NT2/D1 (cell line): ENCODE data around the gene GTF2A1L.

Experiments used
- DNase-seq: peaks from one replicate; pipeline ENCODE4 v3.0.0-alpha.2; 2011; ENCODE audit warnings: low read depth, low spot score
- H3K27me3 ChIP-seq: 2 replicates; pipeline ENCODE4 v1.6.0; 2011; ENCODE audit warnings: mild to moderate bottlenecking; ENCODE audit not compliant: insufficient read length, insufficient read depth
- H3K36me3 ChIP-seq: 2 replicates; pipeline ENCODE4 v1.6.1; 2011; ENCODE audit warnings: mild to moderate bottlenecking, low read length, mixed read lengths; ENCODE audit not compliant: insufficient read depth, insufficient read length
- H3K4me1 ChIP-seq: 2 replicates; pipeline ENCODE4 v1.5.1; 2011; ENCODE audit not compliant: insufficient read depth, insufficient read length
- H3K4me3 ChIP-seq: 2 replicates; pipeline ENCODE4 v1.5.1; 2011; ENCODE audit warnings: low read depth; ENCODE audit not compliant: insufficient read length
- H3K9ac ChIP-seq: 2 replicates; pipeline ENCODE4 v1.6.0; 2011; ENCODE audit warnings: low read depth; ENCODE audit not compliant: insufficient read length
- H3K9me3 ChIP-seq: 2 replicates; pipeline ENCODE4 v1.5.1; 2011; ENCODE audit warnings: mild to moderate bottlenecking, low read length; ENCODE audit not compliant: insufficient read depth
- SUZ12 ChIP-seq: IDR thresholded peaks from 2 replicates; pipeline ENCODE4 v1.6.1; 2011; ENCODE audit not compliant: insufficient read length, insufficient read depth; ENCODE audit errors: extremely low read depth
- YY1 ChIP-seq: IDR thresholded peaks from 2 replicates; pipeline ENCODE4 v1.6.1; 2011; ENCODE audit not compliant: insufficient read length, insufficient read depth
- ZNF274 ChIP-seq: IDR thresholded peaks from 2 replicates; pipeline ENCODE4 v1.6.1; 2011; ENCODE audit warnings: mild to moderate bottlenecking, low read depth, low read length

The GTF2A1L gene

GRCh38 chr2:48677450-48677849 is 59.8 kb downstream of the GTF2A1L start:
- Histone ChIP-seq H3K4me3 (no peak overlapping the region), H3K9ac (no peak overlapping the region)
- DNase-seq, result no peak

GRCh38 chr2:48685126-48685525 is 67.5 kb downstream of the GTF2A1L start:
- no peaks in the 10 kb centered on the region for H3K36me3 ChIP-seq
- no peaks in the 10 kb centered on the region for H3K27me3 ChIP-seq
- no peaks in the 10 kb centered on the region for H3K9me3 ChIP-seq
- TF ChIP-seq YY1 (no peak), ZNF274 (no peak), SUZ12 (no peak)
- no peak overlapping the region for H3K4me3 ChIP-seq
- no peaks in the 10 kb centered on the region for H3K4me1 ChIP-seq
- no peak overlapping the region for H3K9ac ChIP-seq
- DNase-seq, result no peak

More at GRCh38 chr2:48677450-48677849, 59.8 kb downstream of the GTF2A1L start:
- TF ChIP-seq YY1 (no peak), SUZ12 (no peak)
- H3K27me3 ChIP-seq, result no peaks in the 10 kb centered on the region
- no peaks in the 10 kb centered on the region for H3K4me1 ChIP-seq
- H3K36me3 ChIP-seq, result no peaks in the 10 kb centered on the region
- H3K9me3 ChIP-seq, result no peaks in the 10 kb centered on the region; the same call in 1 of the 2 replicates

GRCh38 chr2:48691935-48692691 is 74.5 kb downstream of the GTF2A1L start:
- Histone ChIP-seq H3K4me1 (peaks cover 3% of the 10 kb centered on the region), H3K4me3 (no peak overlapping the region), H3K27me3 (no peaks in the 10 kb centered on the region), H3K36me3 (no peaks in the 10 kb centered on the region), H3K9me3 (no peaks in the 10 kb centered on the region), H3K9ac (no peak overlapping the region)
- no peak for DNase-seq
- TF ChIP-seq YY1, result no peak
- TF ChIP-seq ZNF274, result no peak
- TF ChIP-seq SUZ12, result no peak

- peaks cover 3% of the 10 kb centered on the region for H3K4me1 ChIP-seq
- H3K4me3 ChIP-seq, result no peak overlapping the region
- no peaks in the 10 kb centered on the region for H3K36me3 ChIP-seq
- no peaks in the 10 kb centered on the region for H3K27me3 ChIP-seq
- no peak overlapping the region for H3K9ac ChIP-seq
- TF ChIP-seq SUZ12 (no peak), YY1 (no peak), ZNF274 (no peak)
- no peaks in the 10 kb centered on the region for H3K9me3 ChIP-seq
- no peak for DNase-seq
Measured at GRCh38 chr2:48693066-48693465, 75.4 kb downstream of the GTF2A1L start.

GRCh38 chr2:48693645-48694044 is 76.0 kb downstream of the GTF2A1L start:
- no peak overlapping the region for H3K9ac ChIP-seq
- H3K27me3 ChIP-seq, result no peaks in the 10 kb centered on the region
- H3K4me1 ChIP-seq, result peaks cover 3% of the 10 kb centered on the region
- no peak for DNase-seq
- no peaks in the 10 kb centered on the region for H3K9me3 ChIP-seq
- no peak overlapping the region for H3K4me3 ChIP-seq
- TF ChIP-seq ZNF274, result no peak
- TF ChIP-seq SUZ12, result no peak
- no peak for TF ChIP-seq YY1
- no peaks in the 10 kb centered on the region for H3K36me3 ChIP-seq

GRCh38 chr2:48694149-48694548 is 76.5 kb downstream of the GTF2A1L start:
- peak; percentile 33 for DNase-seq
- Histone ChIP-seq H3K4me3 (no peak overlapping the region), H3K4me1 (peaks cover 3% of the 10 kb centered on the region), H3K9ac (no peak overlapping the region), H3K36me3 (no peaks in the 10 kb centered on the region), H3K27me3 (no peaks in the 10 kb centered on the region), H3K9me3 (no peaks in the 10 kb centered on the region)
- no peak for TF ChIP-seq SUZ12
- TF ChIP-seq YY1, result no peak
- TF ChIP-seq ZNF274, result no peak

GRCh38 chr2:48695991-48696390 is 78.3 kb downstream of the GTF2A1L start:
- no peaks in the 10 kb centered on the region for H3K9me3 ChIP-seq
- no peak for TF ChIP-seq ZNF274
- TF ChIP-seq YY1, result no peak
- no peak for TF ChIP-seq SUZ12
- no peak for DNase-seq
- H3K27me3 ChIP-seq, result no peaks in the 10 kb centered on the region
- peaks cover 3% of the 10 kb centered on the region for H3K4me1 ChIP-seq
- no peaks in the 10 kb centered on the region for H3K36me3 ChIP-seq
- no peak overlapping the region for H3K9ac ChIP-seq
- H3K4me3 ChIP-seq, result no peak overlapping the region
